GM12878 (cell line): Measurements from ENCODE around the gene TXNDC12. TPM values are rescaled to one million over a fixed set of nuclear protein-coding genes. Genes with fewer than 3 reads are reported as not detected.

Experiments used
- BACH1 ChIP-seq: fragments of 450-650 bp; IDR thresholded peaks from 2 replicates; pipeline ENCODE4 v1.6.1; 2017; ENCODE audit warnings: mild to moderate bottlenecking, borderline replicate concordance
- CHD2 ChIP-seq: IDR thresholded peaks from 2 replicates; pipeline ENCODE4 v1.6.1; 2011; ENCODE audit warnings: low read depth, low read length, improper control_type of control experiment, borderline replicate concordance
- CREB1 ChIP-seq: IDR thresholded peaks from 2 replicates; pipeline ENCODE4 v1.6.1; 2012; ENCODE audit warnings: low read depth, mild to moderate bottlenecking, inconsistent platforms
- EED ChIP-seq: sonication (generic); IDR thresholded peaks from 2 replicates; pipeline ENCODE4 v1.6.1; 2016; ENCODE audit warnings: antibody characterized with exemption, low read depth
- EGR1 ChIP-seq, 2 experiments: IDR thresholded peaks; 1 replicate in 1 of 2; 2 replicates in 1 of 2; pipeline ENCODE4 v1.6.1; 2011 to 2012; ENCODE audit warnings: low read depth in 2 of 2, low read length in 2 of 2, borderline replicate concordance in 1 of 2, mild to moderate bottlenecking in 1 of 2, moderate library complexity in 1 of 2
- ELK1 ChIP-seq: IDR thresholded peaks from 2 replicates; pipeline ENCODE4 v1.6.1; 2012; ENCODE audit warnings: low read depth, low read length, improper control_type of control experiment
- GABPA ChIP-seq: IDR thresholded peaks from 2 replicates; pipeline ENCODE4 v1.6.1; 2014; ENCODE audit warnings: antibody characterized with exemption, low read depth, mild to moderate bottlenecking, inconsistent platforms
- GATAD2B ChIP-seq: fragments of 450-650 bp; conservative IDR thresholded peaks from 2 replicates; pipeline ENCODE4 v1.6.1; 2017; ENCODE audit warnings: low read depth, mild to moderate bottlenecking, moderate library complexity
- LARP7 ChIP-seq: fragments of 450-650 bp; IDR thresholded peaks from 2 replicates; pipeline ENCODE4 v1.6.1; 2017; ENCODE audit warnings: mild to moderate bottlenecking
- NBN ChIP-seq: fragments of 450-650 bp; IDR thresholded peaks from 2 replicates; pipeline ENCODE4 v1.6.1; 2016
- NFXL1 ChIP-seq: fragments of 450-650 bp; IDR thresholded peaks from 2 replicates; pipeline ENCODE4 v1.6.1; 2017; ENCODE audit warnings: antibody characterized with exemption, mild to moderate bottlenecking, borderline replicate concordance
- NFYB ChIP-seq: IDR thresholded peaks from 2 replicates; pipeline ENCODE4 v1.6.1; 2011; ENCODE audit warnings: low read depth, mild to moderate bottlenecking, low read length, improper control_type of control experiment, moderate library complexity; ENCODE audit not compliant: insufficient read depth
- NR2F1 ChIP-seq: fragments of 450-650 bp; conservative IDR thresholded peaks from 2 replicates; pipeline ENCODE4 v1.6.1; 2017; ENCODE audit warnings: mild to moderate bottlenecking
- RELA ChIP-seq: fragments of 450-650 bp; IDR thresholded peaks from 2 replicates; pipeline ENCODE4 v1.8.0; 2014; ENCODE audit warnings: borderline replicate concordance; ENCODE audit not compliant: partially characterized antibody
- REST ChIP-seq: IDR thresholded peaks from 2 replicates; pipeline ENCODE4 v1.6.1; 2012; ENCODE audit warnings: mild to moderate bottlenecking, low read depth, low read length
- SPI1 ChIP-seq: IDR thresholded peaks from 2 replicates; pipeline ENCODE4 v1.6.1; 2011; ENCODE audit warnings: low read depth, mild to moderate bottlenecking, low read length, moderate library complexity, borderline replicate concordance; ENCODE audit not compliant: insufficient read depth
- TBL1XR1 ChIP-seq: IDR thresholded peaks from 2 replicates; pipeline ENCODE4 v1.6.1; 2012; ENCODE audit warnings: low read depth, low read length, improper control_type of control experiment
- YY1 ChIP-seq: IDR thresholded peaks from 2 replicates; pipeline ENCODE4 v1.6.1; 2011; ENCODE audit warnings: low read depth, mild to moderate bottlenecking, low read length
- ZNF687 ChIP-seq: fragments of 450-650 bp; IDR thresholded peaks from 2 replicates; pipeline ENCODE4 v1.6.1; 2017; ENCODE audit warnings: mild to moderate bottlenecking, moderate library complexity
- polyA plus RNA-seq, 11 experiments: library from polyadenylated mRNA; depleted of rRNA in 4 of 11; unstranded in 6 of 11; stranded (reverse) in 5 of 11; fragments of >200 nt; fragmentation: Nextera tagmentation in 4 of 11; fragmentation: Illumina TruSeq in 1 of 11; extraction: Ambion mirVana in 4 of 11; extraction: Trizol in 1 of 11; gene quantifications; 1 replicate in 1 of 11; 2 replicates in 10 of 11; pipeline versions ENCODE4 v1.2.1 to v1.2.3, GENCODE V29; 2011 to 2016; ENCODE audit warnings: inconsistent platforms in 2 of 11, missing spikeins in 2 of 11, low read depth in 1 of 11
- total RNA-seq, 4 experiments: library from RNA; depleted of rRNA in 3 of 4; stranded (reverse); fragments of >200 nt in 3 of 4; fragmentation: Illumina TruSeq in 1 of 4; extraction: Trizol in 1 of 4; gene quantifications; 2 replicates each; pipeline versions ENCODE4 v1.2.1 to v1.2.3, GENCODE V29; 2013 to 2021
- TF ChIP-seq, protein P1 (sequence below): IDR thresholded peaks from 2 replicates; pipeline ENCODE4 v1.6.1; 2011; ENCODE audit warnings: mild to moderate bottlenecking, low read depth, low read length, moderate library complexity; ENCODE audit not compliant: insufficient replicate concordance

TXNDC12 gene
- total and polyA plus RNA-seq, 10 of the 15 experiments (the other 5 are each of a cell fraction or from before 2014, with no cell fraction given), result 6.7 to 41.7 (median 17.7) TPM

DNA sequence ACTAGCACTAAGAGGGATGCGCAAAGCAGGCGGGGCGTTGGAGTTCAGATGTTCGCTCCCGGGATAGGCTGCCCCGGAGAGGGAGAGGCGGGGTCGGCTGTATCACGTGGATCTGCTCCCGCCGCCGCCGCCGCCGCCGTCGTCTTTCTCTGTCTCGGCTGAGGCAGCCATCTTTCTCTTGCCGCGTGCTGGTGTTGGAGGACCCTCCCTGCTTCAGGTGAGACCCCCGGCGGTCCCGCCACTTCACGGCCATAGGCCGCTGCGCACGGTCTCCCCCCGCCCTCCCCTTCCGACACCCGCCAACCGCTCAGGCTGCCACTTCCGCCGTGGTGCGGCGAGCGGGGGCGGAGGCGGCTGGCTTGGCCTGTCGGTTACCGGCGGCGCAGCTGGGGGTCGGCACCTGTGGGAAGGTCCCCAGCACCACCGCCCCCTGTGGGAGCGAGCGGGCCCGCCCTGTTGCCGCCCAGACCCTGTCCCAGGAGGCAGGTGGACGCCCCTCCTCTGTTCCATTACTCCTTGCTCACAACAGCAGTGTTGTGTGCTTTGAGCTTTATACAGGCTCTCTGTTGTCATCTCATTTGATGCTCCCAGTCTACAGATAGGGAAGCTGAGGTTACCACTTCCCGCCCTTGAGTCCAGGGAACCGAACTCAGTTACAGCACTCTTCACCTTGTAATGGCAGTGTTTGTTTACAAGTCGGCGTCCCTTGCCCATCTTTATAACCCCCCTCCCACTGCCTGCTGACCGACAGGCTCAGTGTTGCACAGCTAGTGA, 1.4 kb upstream of the TXNDC12 start, which contains the start of gene BTF3L4 (continued):
- TF ChIP-seq ZNF687, result peak; percentile 48
- peak; percentile 20; the same call in 1 of the 2 replicates for TF ChIP-seq BACH1
- TF ChIP-seq LARP7, result peak; percentile 85
- TF ChIP-seq NFYB, result 0 out of 2 replicates have a peak, but pooled peaks have one; percentile 9
- no peak; the same call in 1 of the 2 replicates for TF ChIP-seq CREB1
- peak; percentile 97 for TF ChIP-seq GATAD2B
- peak; percentile 17; the same call in 1 of the 2 replicates for TF ChIP-seq EED
- peak; percentile 68; the same call in 1 of the 2 replicates for TF ChIP-seq TBL1XR1
- TF ChIP-seq ELK1, result no peak
- TF ChIP-seq GABPA, result 0 out of 2 replicates have a peak, but pooled peaks have one; percentile 42
- TF ChIP-seq EGR1 (IDR thresholded peaks at IDR 0.05; ENCODE audit: borderline replicate concordance in 1 of 2, low read depth in 2 of 2, low read length in 2 of 2), result peak; percentile 64 to 99
- TF ChIP-seq RELA, result no peak
- TF ChIP-seq CHD2, result 0 out of 2 replicates have a peak, but pooled peaks have one; percentile 41
- peak; percentile 93 for TF ChIP-seq YY1
- TF ChIP-seq, protein P1, sequence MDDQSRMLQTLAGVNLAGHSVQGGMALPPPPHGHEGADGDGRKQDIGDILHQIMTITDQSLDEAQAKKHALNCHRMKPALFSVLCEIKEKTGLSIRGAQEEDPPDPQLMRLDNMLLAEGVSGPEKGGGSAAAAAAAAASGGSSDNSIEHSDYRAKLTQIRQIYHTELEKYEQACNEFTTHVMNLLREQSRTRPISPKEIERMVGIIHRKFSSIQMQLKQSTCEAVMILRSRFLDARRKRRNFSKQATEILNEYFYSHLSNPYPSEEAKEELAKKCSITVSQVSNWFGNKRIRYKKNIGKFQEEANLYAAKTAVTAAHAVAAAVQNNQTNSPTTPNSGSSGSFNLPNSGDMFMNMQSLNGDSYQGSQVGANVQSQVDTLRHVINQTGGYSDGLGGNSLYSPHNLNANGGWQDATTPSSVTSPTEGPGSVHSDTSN, result peak; percentile 74
- peak; percentile 71 for TF ChIP-seq NBN
- peak; percentile 45; the same call in 1 of the 2 replicates for TF ChIP-seq NR2F1
- no peak for TF ChIP-seq NFXL1
- peak; percentile 22; the same call in 1 of the 2 replicates for TF ChIP-seq SPI1
- no peak for TF ChIP-seq REST
